ENCODE data around the gene AUNIP. TPM values are rescaled to one million over a fixed set of nuclear protein-coding genes. Genes with fewer than 3 reads are reported as not detected.

AUNIP gene
- polyA plus RNA-seq, 1 of the 3 experiments (the other 2 are of a cell fraction), result 1.9 TPM

- H3K4me1 ChIP-seq (ENCODE audit: control insufficient read depth in 1 of 2, insufficient read depth in 2 of 2, low read depth in 1 of 2, low read length in 1 of 2), result peaks cover 13 to 23% of the 10 kb centered on the region in 2 experiments
- CTCF ChIA-PET, result interaction anchor here (1.4 to 6.5 kb wide), 2 partner anchors 12 to 90 kb away, joined by 4 to 57 read pairs; partner anchors contain the start of gene PAFAH2
- no peaks in the 10 kb centered on the region for H3K27me3 ChIP-seq (ENCODE audit: insufficient read depth)
- H3K9me2 ChIP-seq, result no peaks in the 10 kb centered on the region
- H4K20me1 ChIP-seq (ENCODE audit: insufficient read depth), result peaks cover 18% of the 10 kb centered on the region; the same call in 1 of the 2 replicates
- H3K4me3 ChIP-seq (ENCODE audit: low read depth in 2 of 2, low read length in 1 of 2), result no peak overlapping the region
- POLR2A ChIA-PET, result interaction anchor here (1.7 to 4.2 kb wide), 2 partner anchors 32 to 90 kb away, joined by 3 to 16 read pairs; partner anchors contain the start of genes PAFAH2 and PAQR7
- no peak for DNase-seq
- no peak overlapping the region for H3K27ac ChIP-seq (ENCODE audit: low read depth in 2 of 2, low read length in 1 of 2)
- peaks cover 10 to 11% of the 10 kb centered on the region in 2 experiments for H3K36me3 ChIP-seq (replicated peaks in 1 of 2; ENCODE audit: control insufficient read depth in 1 of 2, insufficient read depth in 2 of 2, low read length in 1 of 2)
- H3K9ac ChIP-seq, result no peak overlapping the region
- H3K79me2 ChIP-seq (ENCODE audit: insufficient read depth), result peaks cover 30% of the 10 kb centered on the region
- 83% methylated on average over 6 of the region's 6 CpGs for WGBS (ENCODE audit: low lambda C conversion rate)
- no peaks in the 10 kb centered on the region for H3K9me3 ChIP-seq
- H3F3A ChIP-seq (replicated peaks; ENCODE audit: insufficient read depth), result peaks cover 24% of the 10 kb centered on the region
- H3K4me2 ChIP-seq, result no peak overlapping the region
- no peak for TF ChIP-seq EZH2phosphoT487 (IDR thresholded peaks at IDR 0.05; ENCODE audit: borderline replicate concordance, low read depth)
- no peak for TF ChIP-seq IRF3 (IDR thresholded peaks at IDR 0.05; ENCODE audit: low read depth, low read length)
- no peak for TF ChIP-seq TAF1 (IDR thresholded peaks at IDR 0.05; ENCODE audit: borderline replicate concordance, low read depth, low read length)
- no peak for TF ChIP-seq YY1 (IDR thresholded peaks at IDR 0.05; ENCODE audit: low read depth)
- TF ChIP-seq CTCF (IDR thresholded peaks at IDR 0.05), result no peak
- TF ChIP-seq MXI1 (IDR thresholded peaks at IDR 0.05; ENCODE audit: low read depth, low read length), result no peak
- no peak for TF ChIP-seq RCOR1 (IDR thresholded peaks at IDR 0.05; ENCODE audit: low read length)
- H2AFZ ChIP-seq (ENCODE audit: low read depth), result 0 out of 2 replicates have a peak overlapping the region, but pooled peaks have one; percentile 38
Measured at GRCh38 chr1:25907601-25908000, 48.3 kb upstream of the AUNIP start.

- H3K9ac ChIP-seq, result peak overlapping the region; percentile 96; the same call in 1 of the 2 replicates
- no peaks in the 10 kb centered on the region for H3K9me2 ChIP-seq
- peaks cover 13 to 15% of the 10 kb centered on the region in 2 experiments for H3K4me1 ChIP-seq (ENCODE audit: control insufficient read depth in 1 of 2, insufficient read depth in 2 of 2, low read depth in 1 of 2, low read length in 1 of 2)
- ChIA-PET POLR2A (interaction anchor here (1.7 to 4.2 kb wide), 3 partner anchors 20 to 91 kb away, joined by 3 to 16 read pairs (median 13); partner anchors contain the start of genes PAFAH2 and PAQR7), CTCF (interaction anchor here (6.5 to 13.3 kb wide), 2 partner anchors 11 to 94 kb away, joined by 57 to 344 read pairs; partner anchors contain the start of gene PAFAH2)
- H3K4me3 ChIP-seq (ENCODE audit: low read depth in 2 of 2, low read length in 1 of 2), result peak overlapping the region; percentile 85 to 92; a peak in 3 of 4 replicates
- TF ChIP-seq USF2 (IDR thresholded peaks at IDR 0.05; ENCODE audit: borderline replicate concordance, low read depth, low read length) (no peak), MXI1 (IDR thresholded peaks at IDR 0.05; ENCODE audit: low read depth, low read length) (no peak; the same call in 1 of the 2 replicates), EZH2phosphoT487 (IDR thresholded peaks at IDR 0.05; ENCODE audit: borderline replicate concordance, low read depth) (no peak), FOXM1 (IDR thresholded peaks at IDR 0.05; ENCODE audit: low read depth) (no peak), FOXJ3 (CRISPR knock-in tag; IDR thresholded peaks at IDR 0.05) (no peak), SIN3A (IDR thresholded peaks at IDR 0.05; ENCODE audit: borderline replicate concordance, low read depth, low read length) (no peak), MEF2A (IDR thresholded peaks at IDR 0.05; ENCODE audit: borderline replicate concordance, low read depth) (no peak), USF1 (IDR thresholded peaks at IDR 0.05; ENCODE audit: borderline replicate concordance, low read depth) (no peak), ELF1 (IDR thresholded peaks at IDR 0.05) (no peak)
- peak; percentile 62 for DNase-seq
- H3K27me3 ChIP-seq (ENCODE audit: insufficient read depth), result no peaks in the 10 kb centered on the region
- peak overlapping the region; percentile 91 for H3K4me2 ChIP-seq
- H3K36me3 ChIP-seq (replicated peaks in 1 of 2; ENCODE audit: control insufficient read depth in 1 of 2, insufficient read depth in 2 of 2, low read length in 1 of 2), result peaks cover 19% of the 10 kb centered on the region in 2 experiments
- peak overlapping the region; percentile 38 for H2AFZ ChIP-seq (ENCODE audit: low read depth)
- peaks cover 19% of the 10 kb centered on the region for H3F3A ChIP-seq (replicated peaks; ENCODE audit: insufficient read depth)
- 51% methylated on average over 27 of the region's 34 CpGs for WGBS (ENCODE audit: low lambda C conversion rate)
- H3K9me3 ChIP-seq, result no peaks in the 10 kb centered on the region
- H4K20me1 ChIP-seq (ENCODE audit: insufficient read depth), result peaks cover 18% of the 10 kb centered on the region; the same call in 1 of the 2 replicates
- peaks cover 38% of the 10 kb centered on the region for H3K79me2 ChIP-seq (ENCODE audit: insufficient read depth)
- H3K27ac ChIP-seq (ENCODE audit: low read depth in 2 of 2, low read length in 1 of 2), result peak overlapping the region in 1 of 2 experiments; percentile 71; a peak in 1 of 4 replicates
Measured at GRCh38 chr1:25906644-25907300, 47.5 kb upstream of the AUNIP start.
